WTC11 (cell line): ENCODE data around the gene CDNF. TPM values are rescaled to one million over a fixed set of nuclear protein-coding genes. Genes with fewer than 3 reads are reported as not detected.

ENCODE experiments used
- total RNA-seq: library from RNA; stranded (reverse); gene quantifications from 3 replicates; pipeline ENCODE4 v1.2.3, GENCODE V29; 2021

The CDNF gene
- total RNA-seq, 1 experiment from 2014 or later, result 1.4 TPM

Other genes starting within 250 kb of the CDNF start
- 15.6 to 22.4 TPM (median 18.3 TPM) in 3 replicates for gene FAM107B, start 63.1 kb downstream of the CDNF start, total RNA-seq
- gene HSPA14, start 269 bp upstream of the CDNF start, total RNA-seq, result 26.1 to 30.1 TPM (median 27.1 TPM) in 3 replicates
- gene MSANTD7, start 269 bp upstream of the CDNF start, total RNA-seq, result 13.9 to 14.6 TPM (median 14.3 TPM) in 3 replicates
- gene SUV39H2, start 40.8 kb upstream of the CDNF start, total RNA-seq, result 36.4 to 41.4 TPM (median 39.9 TPM) in 3 replicates
- 4.3 to 8.5 TPM (median 4.6 TPM) in 3 replicates for gene DCLRE1C, start 116.1 kb upstream of the CDNF start, total RNA-seq
- gene MEIG1, start 121.4 kb upstream of the CDNF start, total RNA-seq, result not detected in 3 replicates
- not detected in 3 replicates for gene OLAH, start 205.9 kb upstream of the CDNF start, total RNA-seq